ENCODE results near the gene PTX4. TPM values are rescaled to one million over a fixed set of nuclear protein-coding genes. Genes with fewer than 3 reads are reported as not detected.

The PTX4 gene
- polyA plus RNA-seq, 1 donor (not counting 4 experiments of a cell fraction or from before 2014, with no cell fraction given) = not detected

DNA sequence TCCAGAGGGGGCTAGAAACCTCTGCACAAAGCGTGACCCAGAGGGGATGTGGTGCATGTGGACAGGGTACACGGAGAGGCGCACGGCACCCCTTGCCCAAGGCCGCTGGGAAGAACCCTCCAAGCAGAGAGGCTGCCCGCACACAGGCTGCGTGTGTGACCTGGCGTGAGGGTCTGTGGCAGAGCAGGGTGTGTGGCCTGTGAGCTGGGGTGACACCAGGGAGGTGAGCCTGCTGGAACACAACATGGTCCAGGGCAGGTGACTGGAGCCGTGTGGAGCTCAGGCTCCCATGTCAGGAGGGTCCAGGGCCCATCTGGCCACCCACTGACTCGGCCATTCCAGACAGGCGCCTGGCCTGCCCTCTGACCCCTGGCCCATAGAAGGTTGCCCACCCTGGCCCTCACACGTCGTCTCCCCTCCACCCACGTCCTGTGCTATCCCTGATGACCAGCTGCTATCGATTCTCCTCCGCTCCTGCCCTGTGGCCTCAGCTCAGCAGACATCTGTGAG lies 29.9 kb upstream of the PTX4 start:
- no peak overlapping the region for H3K4me3 ChIP-seq (ENCODE audit: control insufficient read depth in 2 of 3, extremely low read depth in 1 of 3, insufficient read depth in 2 of 3, low read depth in 1 of 3, low read length in 3 of 3)
- no peaks in the 10 kb centered on the region for H3K79me2 ChIP-seq (ENCODE audit: control insufficient read depth, insufficient read depth, low read length)
- H3K27ac ChIP-seq (ENCODE audit: control insufficient read depth, insufficient read depth, low read length) = no peak overlapping the region
- H4K20me1 ChIP-seq (ENCODE audit: control insufficient read depth, extremely low read depth, insufficient read depth, low read length) = no peaks in the 10 kb centered on the region
- no peak overlapping the region for H3K4me2 ChIP-seq (ENCODE audit: control insufficient read depth, extremely low read depth, insufficient read depth, low read depth, low read length)
- no peak for TF ChIP-seq CTCF (optimal IDR thresholded peaks at IDR 0.05 in 1 of 3, IDR thresholded peaks at IDR 0.05 in 1 of 3, conservative IDR thresholded peaks at IDR 0.05 in 1 of 3; ENCODE audit: extremely low read depth in 1 of 3, insufficient read depth in 2 of 3, low read length in 3 of 3)
- TF ChIP-seq EZH2 (IDR thresholded peaks at IDR 0.05; ENCODE audit: low read length) = no peak
- FAIRE-seq (no peak), DNase-seq (ENCODE audit: low read depth, low spot score) (no peak)
- H3K9ac ChIP-seq (ENCODE audit: control insufficient read depth, extremely low read depth, insufficient read depth, low read length) = no peak overlapping the region
- dilution Hi-C loops (cut with MboI; ENCODE audit: extremely low pct_ligation_motif_present, low sequenced_read_pairs) = no loop called here
- no peaks in the 10 kb centered on the region for H3K9me1 ChIP-seq (ENCODE audit: control insufficient read depth, extremely low read depth, insufficient read depth, low read length)
- no peaks in the 10 kb centered on the region for H3K4me1 ChIP-seq (ENCODE audit: control insufficient read depth, extremely low read depth, insufficient read depth, low read length)
- no peak overlapping the region for H2AFZ ChIP-seq (ENCODE audit: control insufficient read depth, low read length)
- H3K27me3 ChIP-seq (ENCODE audit: control insufficient read depth, extremely low read depth, insufficient read depth, low read length) = no peaks in the 10 kb centered on the region
- no peaks in the 10 kb centered on the region for H3K9me3 ChIP-seq (ENCODE audit: control insufficient read depth, low read depth, low read length)
- H3K36me3 ChIP-seq (ENCODE audit: control insufficient read depth in 2 of 2, extremely low read depth in 1 of 2, insufficient read depth in 2 of 2, low read length in 2 of 2) = no peaks in the 10 kb centered on the region

GRCh38 chr16:1514507-1514906 lies 25.8 kb upstream of the PTX4 start:
- Histone ChIP-seq H2AFZ (ENCODE audit: control insufficient read depth, low read length) (no peak overlapping the region), H3K9me1 (ENCODE audit: control insufficient read depth, extremely low read depth, insufficient read depth, low read length) (no peaks in the 10 kb centered on the region), H3K4me1 (ENCODE audit: control insufficient read depth, extremely low read depth, insufficient read depth, low read length) (no peaks in the 10 kb centered on the region), H3K27me3 (ENCODE audit: control insufficient read depth, extremely low read depth, insufficient read depth, low read length) (no peaks in the 10 kb centered on the region), H4K20me1 (ENCODE audit: control insufficient read depth, extremely low read depth, insufficient read depth, low read length) (no peaks in the 10 kb centered on the region), H3K79me2 (ENCODE audit: control insufficient read depth, insufficient read depth, low read length) (no peaks in the 10 kb centered on the region), H3K4me2 (ENCODE audit: control insufficient read depth, extremely low read depth, insufficient read depth, low read depth, low read length) (no peak overlapping the region), H3K36me3 (ENCODE audit: control insufficient read depth in 2 of 2, extremely low read depth in 1 of 2, insufficient read depth in 2 of 2, low read length in 2 of 2) (peaks cover 0 to 7% of the 10 kb centered on the region in 2 experiments), H3K27ac (ENCODE audit: control insufficient read depth, insufficient read depth, low read length) (no peak overlapping the region), H3K9me3 (ENCODE audit: control insufficient read depth, low read depth, low read length) (no peaks in the 10 kb centered on the region), H3K4me3 (ENCODE audit: control insufficient read depth in 2 of 3, extremely low read depth in 1 of 3, insufficient read depth in 2 of 3, low read depth in 1 of 3, low read length in 3 of 3) (no peak overlapping the region), H3K9ac (ENCODE audit: control insufficient read depth, extremely low read depth, insufficient read depth, low read length) (no peak overlapping the region)
- dilution Hi-C loops (cut with MboI; ENCODE audit: extremely low pct_ligation_motif_present, low sequenced_read_pairs) = no loop called here
- FAIRE-seq = no peak
- TF ChIP-seq CTCF (optimal IDR thresholded peaks at IDR 0.05 in 1 of 3, IDR thresholded peaks at IDR 0.05 in 1 of 3, conservative IDR thresholded peaks at IDR 0.05 in 1 of 3; ENCODE audit: extremely low read depth in 1 of 3, insufficient read depth in 2 of 3, low read length in 3 of 3) (no peak), EZH2 (IDR thresholded peaks at IDR 0.05; ENCODE audit: low read length) (no peak)
- no peak for DNase-seq (ENCODE audit: low read depth, low spot score)

All from keratinocyte (primary cell).